HepG2 (cell line): ENCODE results near the gene ACOXL.
A peak's percentile ranks its signal among the peaks of the same experiment; 100 is the strongest.

Experiments
- CHD4 ChIP-seq: fragments of 200-600 bp; sonication (generic); IDR thresholded peaks from 2 replicates; pipeline ENCODE4 v1.7.0; 2017; ENCODE audit warnings: mild to moderate bottlenecking, low read length, borderline replicate concordance
- EZH2 ChIP-seq: conservative IDR thresholded peaks from 2 replicates; pipeline ENCODE4 v1.6.1; 2012; ENCODE audit warnings: mild to moderate bottlenecking, low read depth, low read length, moderate library complexity
- HDAC2 ChIP-seq: sonication (generic); formaldehyde crosslinking; IDR thresholded peaks from 2 replicates; pipeline ENCODE4 v1.4.0; 2020; ENCODE audit warnings: missing genetic modification reagents
- HNRNPUL1 ChIP-seq: fragments of 200-400 bp; formaldehyde crosslinking; IDR thresholded peaks from 2 replicates; pipeline ENCODE4 v1.6.1; 2017; ENCODE audit warnings: low read depth, mild to moderate bottlenecking, low read length, moderate library complexity
- JUN ChIP-seq: sonication (generic); formaldehyde crosslinking; IDR thresholded peaks from 2 replicates; pipeline ENCODE4 v1.4.0; 2020; ENCODE audit warnings: mild to moderate bottlenecking, missing genetic modification reagents
- MTA3 ChIP-seq: sonication (generic); formaldehyde crosslinking; IDR thresholded peaks from 2 replicates; pipeline ENCODE4 v1.4.0; 2020; ENCODE audit warnings: missing genetic modification reagents
- MXI1 ChIP-seq: IDR thresholded peaks from 3 replicates; pipeline ENCODE4 v1.6.1; 2012; ENCODE audit warnings: low read depth, low read length, inconsistent platforms, borderline replicate concordance
- NFRKB ChIP-seq: fragments of 450-650 bp; IDR thresholded peaks from 2 replicates; pipeline ENCODE4 v1.6.1; 2017
- POLR2A ChIP-seq, 2 experiments: IDR thresholded peaks; 2 replicates each; pipeline ENCODE4 v1.6.1; 2011; ENCODE audit warnings: low read depth in 2 of 2, low read length in 2 of 2, mild to moderate bottlenecking in 1 of 2, moderate library complexity in 1 of 2; ENCODE audit not compliant: insufficient read depth in 1 of 2
- SIN3A ChIP-seq: IDR thresholded peaks from 2 replicates; pipeline ENCODE4 v1.6.1; 2011; ENCODE audit warnings: low read depth, mild to moderate bottlenecking, control low read depth, low read length, borderline replicate concordance
- SP1 ChIP-seq, 2 experiments: fragments of 450-650 bp in 1 of 2; sonication (generic) in 1 of 2; formaldehyde crosslinking in 1 of 2; IDR thresholded peaks; 2 replicates each; pipeline versions ENCODE4 v1.4.0 to v1.6.1; 2016 to 2020; ENCODE audit warnings: missing genetic modification reagents in 1 of 2
- ZNF557 ChIP-seq: sonication (generic); formaldehyde crosslinking; IDR thresholded peaks from 2 replicates; pipeline ENCODE4 v1.4.0; 2020; ENCODE audit warnings: missing genetic modification reagents

DNA sequence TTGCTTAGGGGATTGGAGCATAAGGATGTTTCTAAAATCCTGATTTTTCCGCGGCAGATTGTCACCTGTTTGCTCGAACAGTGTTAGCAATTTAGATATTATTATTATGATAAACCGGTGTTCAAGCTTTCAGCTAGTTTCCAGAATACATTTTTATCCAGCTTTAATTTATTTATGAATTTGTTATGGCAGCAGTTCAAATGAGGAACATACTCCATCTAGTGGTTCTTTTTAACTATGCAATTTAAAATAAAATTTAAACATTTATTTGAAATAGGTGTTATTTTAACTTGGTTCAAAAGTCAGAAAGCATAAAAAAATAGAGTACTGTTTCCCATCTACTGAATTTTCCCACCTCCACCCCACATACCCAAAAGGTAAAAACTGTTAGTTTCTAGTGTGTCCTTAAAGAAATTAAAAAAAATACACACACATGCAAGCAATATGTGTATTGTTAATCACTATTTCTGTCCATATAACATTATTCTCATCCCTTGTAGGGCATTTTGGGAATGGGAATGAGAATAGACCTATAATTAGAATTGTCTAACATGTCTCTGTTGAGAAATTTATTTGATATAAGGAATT, 23.2 kb downstream of the ACOXL start:
- TF ChIP-seq MXI1 (no peak), POLR2A (IDR thresholded peaks at IDR 0.05; ENCODE audit: insufficient read depth in 1 of 2, low read depth in 2 of 2, low read length in 2 of 2) (no peak), HNRNPUL1 (no peak), NFRKB (no peak), MTA3 (CRISPR knock-in tag) (no peak), SIN3A (no peak), ZNF557 (CRISPR knock-in tag) (no peak), JUN (no peak), EZH2 (0 out of 2 replicates have a peak, but pooled peaks have one; percentile 29), SP1 (IDR thresholded peaks at IDR 0.05) (no peak), SP1 (CRISPR knock-in tag; IDR thresholded peaks at IDR 0.05) (no peak), HDAC2 (no peak), CHD4 (no peak)
